C4-2B (cell line): ENCODE data around the gene NTRK3.

Source experiments
- ZFX ChIP-seq: fragments of 450-650 bp; IDR thresholded peaks from 2 replicates; pipeline ENCODE4 v1.6.1; 2017
- TF ChIP-seq, protein P1 (sequence below): fragments of 450-650 bp; conservative IDR thresholded peaks from 2 replicates; pipeline ENCODE4 v1.5.1; 2017; ENCODE audit warnings: mild to moderate bottlenecking

DNA sequence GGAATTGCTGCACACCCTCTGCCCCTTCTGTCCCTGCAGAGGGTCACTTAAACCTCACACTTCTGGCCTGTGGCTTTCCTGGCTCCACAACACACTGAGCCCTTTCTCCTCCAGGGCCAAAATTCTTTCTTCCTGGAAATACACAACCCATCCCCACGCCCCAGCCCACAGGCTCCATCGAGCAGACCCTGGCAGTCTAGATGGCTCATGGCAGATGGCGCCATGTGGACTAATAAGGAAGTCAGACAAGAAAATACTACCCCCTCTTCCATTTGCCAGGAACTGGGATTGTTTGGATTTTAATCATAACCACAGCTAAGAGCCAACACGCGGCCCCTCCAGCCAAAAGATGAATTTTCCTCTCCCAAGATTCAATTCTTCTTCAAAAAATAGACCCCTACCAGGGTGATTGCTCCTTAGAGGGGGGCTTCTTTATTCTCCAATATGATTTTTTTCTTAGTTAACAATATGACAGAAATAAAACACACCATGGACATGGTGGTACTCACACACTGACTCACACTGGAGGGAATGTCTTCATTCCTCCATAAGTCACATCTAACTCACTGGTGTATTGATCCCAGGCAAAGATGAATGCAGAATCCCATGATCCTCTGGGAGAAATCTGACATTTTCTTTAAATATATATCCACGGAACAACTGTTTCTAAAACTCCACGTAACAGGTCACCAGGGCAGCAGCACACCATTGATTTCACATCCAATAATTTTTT lies 111.5 kb downstream of the NTRK3 start:
- TF ChIP-seq, protein P1, sequence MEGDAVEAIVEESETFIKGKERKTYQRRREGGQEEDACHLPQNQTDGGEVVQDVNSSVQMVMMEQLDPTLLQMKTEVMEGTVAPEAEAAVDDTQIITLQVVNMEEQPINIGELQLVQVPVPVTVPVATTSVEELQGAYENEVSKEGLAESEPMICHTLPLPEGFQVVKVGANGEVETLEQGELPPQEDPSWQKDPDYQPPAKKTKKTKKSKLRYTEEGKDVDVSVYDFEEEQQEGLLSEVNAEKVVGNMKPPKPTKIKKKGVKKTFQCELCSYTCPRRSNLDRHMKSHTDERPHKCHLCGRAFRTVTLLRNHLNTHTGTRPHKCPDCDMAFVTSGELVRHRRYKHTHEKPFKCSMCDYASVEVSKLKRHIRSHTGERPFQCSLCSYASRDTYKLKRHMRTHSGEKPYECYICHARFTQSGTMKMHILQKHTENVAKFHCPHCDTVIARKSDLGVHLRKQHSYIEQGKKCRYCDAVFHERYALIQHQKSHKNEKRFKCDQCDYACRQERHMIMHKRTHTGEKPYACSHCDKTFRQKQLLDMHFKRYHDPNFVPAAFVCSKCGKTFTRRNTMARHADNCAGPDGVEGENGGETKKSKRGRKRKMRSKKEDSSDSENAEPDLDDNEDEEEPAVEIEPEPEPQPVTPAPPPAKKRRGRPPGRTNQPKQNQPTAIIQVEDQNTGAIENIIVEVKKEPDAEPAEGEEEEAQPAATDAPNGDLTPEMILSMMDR: no peak
- no peak for TF ChIP-seq ZFX
